Measurements from ENCODE around the gene PCMT1. TPM values are rescaled to one million over a fixed set of nuclear protein-coding genes. Genes with fewer than 3 reads are reported as not detected.
A peak's percentile ranks its signal among the peaks of the same experiment; 100 is the strongest.

The PCMT1 gene
- total and polyA plus RNA-seq, 10 of the 15 experiments (the other 5 are each of a cell fraction or from before 2014, with no cell fraction given), result 48.5 to 126 (median 81.2) TPM

DNA sequence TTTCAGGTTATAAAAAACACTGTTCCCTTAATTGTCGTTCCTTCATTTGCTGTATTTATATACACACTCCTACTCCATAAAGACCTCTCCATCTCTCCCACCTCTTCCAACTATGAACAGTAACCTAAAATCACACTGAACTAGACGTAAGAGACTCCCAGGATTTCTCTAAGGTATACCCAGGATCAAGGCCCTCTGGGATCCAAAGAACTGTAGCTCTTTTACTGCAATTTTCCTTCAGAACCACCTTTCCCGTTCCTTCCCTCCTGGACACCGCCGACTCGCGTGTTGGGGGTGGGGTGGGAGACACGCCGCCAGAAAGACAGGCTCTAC is 32.3 kb upstream of the PCMT1 start:
- DNase-seq (ENCODE audit: low read depth, low spot score) (no peak), FAIRE-seq (no peak), ATAC-seq (no peak)
- Histone ChIP-seq H4K20me1 (ENCODE audit: control insufficient read depth, insufficient read depth) (no peaks in the 10 kb centered on the region), H2AFZ (ENCODE audit: control insufficient read depth, low read depth, low read length) (peak overlapping the region; percentile 92), H3K79me2 (ENCODE audit: control insufficient read depth, insufficient read depth, low read length) (peaks cover 57% of the 10 kb centered on the region), H3K4me1 (ENCODE audit: control insufficient read depth, insufficient read depth, low read length) (no peaks in the 10 kb centered on the region), H3K4me2 (ENCODE audit: control insufficient read depth, insufficient read depth) (peak overlapping the region; percentile 93), H3K27ac (ENCODE audit: control insufficient read depth, insufficient read depth) (peak overlapping the region; percentile 86), H3K4me3 (peak overlapping the region; percentile 95), H3K27me3 (replicated peaks in 1 of 2; ENCODE audit: control insufficient read depth in 2 of 2, insufficient read depth in 2 of 2, low read length in 1 of 2) (no peaks in the 10 kb centered on the region), H3K9me3 (replicated peaks; ENCODE audit: control insufficient read depth, insufficient read depth, low read length) (no peaks in the 10 kb centered on the region), H3K36me3 (ENCODE audit: control insufficient read depth in 2 of 2, insufficient read depth in 2 of 2, low read length in 1 of 2) (0 out of 4 replicates have a peak, but pooled peaks cover 0 to 3% of the 10 kb centered on the region in 2 experiments), H3K9ac (ENCODE audit: control insufficient read depth, insufficient read depth, low read length) (peak overlapping the region; percentile 85)
- ChIA-PET CTCF (interaction anchor here (0.6 to 1.8 kb wide), 7 partner anchors 12 to 1221 kb away, joined by 3 to 5 read pairs (median 3); no protein-coding TSS in a partner anchor), RAD21 (ENCODE audit: unreplicated experiment) (interaction anchor here (0.9 to 1.5 kb wide), 6 partner anchors 9 to 169 kb away, joined by 3 to 5 read pairs (median 4); partner anchors contain the start of gene GINM1), SMC1A (ENCODE audit: uncharacterized antibody, unreplicated experiment) (interaction anchor here (0.7 to 1.8 kb wide), 6 partner anchors 27 to 172 kb away, joined by 3 to 6 read pairs (median 4); partner anchors contain the start of genes PCMT1 and PPIL4), POLR2A (interaction anchor here (0.5 to 2.7 kb wide), 5 partner anchors 12 to 81 kb away, joined by 3 to 11 read pairs (median 7); partner anchors contain the start of genes NUP43 and PCMT1)
- BruUV-seq (replicated peaks), result no TSS peak
- in situ Hi-C loops (cut with MboI), result no loop called here
- 1% methylated on average over 9 of the region's 9 CpGs for WGBS (ENCODE audit: insufficient coverage, insufficient replicate concordance, low lambda C conversion rate, missing lambda C conversion rate)
- TF ChIP-seq TARDBP (IDR thresholded peaks at IDR 0.05; ENCODE audit: borderline replicate concordance) (no peak), CBFB (IDR thresholded peaks at IDR 0.05; ENCODE audit: low read depth) (no peak), CTCF (IDR thresholded peaks at IDR 0.05 in 2 of 3, conservative IDR thresholded peaks at IDR 0.05 in 1 of 3; ENCODE audit: control insufficient read depth in 2 of 3, extremely low read depth in 1 of 3, insufficient read depth in 1 of 3, low read depth in 3 of 3, low read length in 3 of 3) (no peak), JUND (IDR thresholded peaks at IDR 0.05; ENCODE audit: low read depth, low read length) (no peak), CHD4 (IDR thresholded peaks at IDR 0.05) (no peak), KAT2A (conservative IDR thresholded peaks at IDR 0.05; ENCODE audit: control insufficient read depth, low read depth, low read length) (no peak), PML (IDR thresholded peaks at IDR 0.05; ENCODE audit: low read length) (no peak), IKZF1 (conservative IDR thresholded peaks at IDR 0.05) (no peak), NR2C1 (IDR thresholded peaks at IDR 0.05) (no peak), WRNIP1 (IDR thresholded peaks at IDR 0.05; ENCODE audit: borderline replicate concordance, low read depth, low read length) (no peak), RELA (IDR thresholded peaks at IDR 0.05; ENCODE audit: borderline replicate concordance, partially characterized antibody) (no peak), MYC (IDR thresholded peaks at IDR 0.05; ENCODE audit: insufficient read depth, insufficient read length, insufficient replicate concordance, low read length, severe bottlenecking) (no peak)
- TF ChIP-seq, protein P1, sequence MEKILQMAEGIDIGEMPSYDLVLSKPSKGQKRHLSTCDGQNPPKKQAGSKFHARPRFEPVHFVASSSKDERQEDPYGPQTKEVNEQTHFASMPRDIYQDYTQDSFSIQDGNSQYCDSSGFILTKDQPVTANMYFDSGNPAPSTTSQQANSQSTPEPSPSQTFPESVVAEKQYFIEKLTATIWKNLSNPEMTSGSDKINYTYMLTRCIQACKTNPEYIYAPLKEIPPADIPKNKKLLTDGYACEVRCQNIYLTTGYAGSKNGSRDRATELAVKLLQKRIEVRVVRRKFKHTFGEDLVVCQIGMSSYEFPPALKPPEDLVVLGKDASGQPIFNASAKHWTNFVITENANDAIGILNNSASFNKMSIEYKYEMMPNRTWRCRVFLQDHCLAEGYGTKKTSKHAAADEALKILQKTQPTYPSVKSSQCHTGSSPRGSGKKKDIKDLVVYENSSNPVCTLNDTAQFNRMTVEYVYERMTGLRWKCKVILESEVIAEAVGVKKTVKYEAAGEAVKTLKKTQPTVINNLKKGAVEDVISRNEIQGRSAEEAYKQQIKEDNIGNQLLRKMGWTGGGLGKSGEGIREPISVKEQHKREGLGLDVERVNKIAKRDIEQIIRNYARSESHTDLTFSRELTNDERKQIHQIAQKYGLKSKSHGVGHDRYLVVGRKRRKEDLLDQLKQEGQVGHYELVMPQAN (conservative IDR thresholded peaks at IDR 0.05), result no peak
- intact Hi-C loops (cut with micrococcal nuclease; ENCODE audit: unreplicated experiment), result loop anchor here (5.0 kb wide), 1 partner anchor 150 kb away; the partner anchor contains the start of gene GINM1
